GM19023 (cell line): Measurements from ENCODE around the gene KIF1C.
"Not testable (repeated sequence)": the region's sequence is repeated elsewhere in the genome, so short reads cannot be mapped to it uniquely, and the experiment has no call there.

Experiments
- ATAC-seq: cut with Tn5 transposase; IDR thresholded peaks from one replicate; pipeline ENCODE4 v1.9.1; 2021; ENCODE audit warnings: mild to moderate bottlenecking, moderate library complexity; ENCODE audit not compliant: unreplicated experiment

The KIF1C gene

DNA sequence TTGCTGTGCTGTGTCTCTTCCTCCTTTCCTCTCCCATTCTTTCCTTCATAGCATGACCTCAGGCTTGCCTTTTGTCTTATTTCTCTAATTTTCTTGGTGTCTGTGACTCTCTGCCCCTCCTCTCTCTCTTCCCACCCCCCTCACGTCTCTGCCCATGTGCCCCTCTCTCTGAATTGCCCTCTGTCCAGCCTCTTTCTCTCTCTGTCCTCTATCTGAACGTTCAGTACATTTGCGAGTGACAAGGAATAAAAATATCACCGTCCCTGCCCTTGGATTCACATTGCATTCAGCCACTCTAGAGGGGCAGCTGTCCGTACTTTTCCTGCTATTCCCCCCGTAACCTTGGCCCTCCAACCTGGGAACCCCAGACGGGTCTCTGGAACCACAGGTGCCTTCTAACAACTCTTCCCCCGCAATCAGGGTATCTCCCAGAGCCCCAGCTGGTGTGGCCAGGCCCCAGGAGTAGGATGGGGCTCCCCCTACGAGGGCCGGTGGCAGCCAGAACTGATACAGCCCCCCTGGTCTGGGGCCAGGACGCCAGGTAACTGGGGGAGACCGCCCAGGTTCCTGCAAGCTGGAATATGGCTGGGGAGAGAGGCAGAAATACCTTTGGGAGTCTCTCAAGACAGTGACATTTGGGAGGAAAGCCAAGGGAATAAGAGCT, 1.8 kb downstream of the KIF1C start:
- no peak for ATAC-seq

DNA sequence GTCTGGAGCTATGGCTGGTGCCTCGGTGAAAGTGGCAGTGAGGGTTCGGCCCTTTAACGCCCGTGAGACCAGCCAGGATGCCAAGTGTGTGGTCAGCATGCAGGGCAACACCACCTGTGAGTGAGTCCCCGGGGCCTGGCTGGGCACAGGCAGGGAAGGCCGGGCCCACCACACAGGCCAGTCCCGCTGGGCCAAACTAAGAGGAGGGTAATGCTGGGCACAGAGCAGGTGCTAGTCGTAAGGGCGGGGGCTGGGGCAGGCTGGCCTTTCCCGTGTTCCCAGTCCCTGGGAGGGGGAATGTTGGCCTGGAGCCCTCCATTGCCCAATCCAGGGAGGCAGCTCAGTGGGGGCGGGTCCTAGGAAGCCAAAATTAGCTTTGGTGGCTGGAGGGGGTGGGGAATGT, 2.5 kb downstream of the KIF1C start:
- no peak for ATAC-seq

DNA sequence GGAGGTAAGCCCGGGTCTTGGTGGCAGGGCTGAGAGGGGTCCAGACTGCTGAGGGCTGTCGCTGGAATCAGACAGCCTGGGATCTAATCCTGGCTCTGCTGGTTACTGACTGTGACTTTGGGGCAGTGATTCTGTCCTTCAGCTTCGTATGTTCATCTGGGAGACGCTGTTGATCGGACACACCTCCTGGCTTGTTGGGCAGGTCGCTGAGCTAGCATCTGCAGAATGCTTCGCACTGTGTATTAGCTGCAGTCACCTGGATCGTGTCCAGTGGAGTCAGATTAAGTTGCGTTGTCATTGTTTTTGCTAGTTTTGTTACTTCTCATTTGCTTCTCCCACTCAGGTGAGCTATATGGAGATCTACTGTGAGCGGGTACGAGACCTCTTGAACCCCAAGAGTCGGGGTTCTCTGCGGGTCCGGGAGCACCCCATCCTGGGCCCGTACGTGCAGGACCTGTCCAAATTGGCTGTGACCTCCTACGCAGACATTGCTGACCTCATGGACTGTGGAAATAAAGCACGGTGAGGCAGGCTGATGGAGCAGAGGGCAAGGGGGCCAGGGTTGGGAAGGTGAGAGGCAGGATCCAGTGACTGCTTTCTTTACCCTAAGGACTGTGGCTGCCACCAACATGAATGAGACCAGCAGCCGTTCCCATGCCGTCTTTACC, 4.5 kb downstream of the KIF1C start:
- ATAC-seq: no peak

DNA sequence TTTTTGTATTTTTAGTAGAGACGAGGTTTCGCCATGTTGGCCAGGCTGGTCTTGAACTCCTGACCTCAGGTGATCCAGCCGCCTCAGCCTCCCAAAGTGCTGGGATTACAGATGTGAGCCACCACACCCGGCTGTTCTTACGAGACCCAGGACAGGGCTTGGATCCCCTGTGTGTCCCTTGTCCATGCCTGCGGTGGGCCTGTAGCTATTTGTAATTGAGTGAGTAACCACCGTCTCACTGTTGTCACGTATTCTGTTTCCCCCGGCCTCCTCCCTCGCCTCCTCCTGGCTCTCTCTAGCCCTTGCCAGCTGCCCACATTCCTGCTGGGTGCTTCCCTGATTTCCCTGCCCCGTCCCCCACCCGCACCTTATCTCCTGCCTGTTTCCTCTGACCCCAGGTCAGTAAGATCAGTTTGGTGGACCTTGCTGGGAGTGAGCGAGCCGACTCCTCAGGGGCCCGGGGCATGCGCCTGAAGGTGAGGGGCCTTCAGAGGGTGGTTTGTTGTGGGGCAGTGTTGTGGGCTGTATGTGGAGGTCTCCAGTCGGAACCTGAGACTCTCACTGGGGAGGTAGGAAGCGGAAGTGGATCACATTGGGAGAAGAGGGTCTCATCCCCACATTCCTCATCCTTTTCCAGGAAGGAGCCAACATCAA, 5.6 kb downstream of the KIF1C start:
- ATAC-seq: no peak

DNA sequence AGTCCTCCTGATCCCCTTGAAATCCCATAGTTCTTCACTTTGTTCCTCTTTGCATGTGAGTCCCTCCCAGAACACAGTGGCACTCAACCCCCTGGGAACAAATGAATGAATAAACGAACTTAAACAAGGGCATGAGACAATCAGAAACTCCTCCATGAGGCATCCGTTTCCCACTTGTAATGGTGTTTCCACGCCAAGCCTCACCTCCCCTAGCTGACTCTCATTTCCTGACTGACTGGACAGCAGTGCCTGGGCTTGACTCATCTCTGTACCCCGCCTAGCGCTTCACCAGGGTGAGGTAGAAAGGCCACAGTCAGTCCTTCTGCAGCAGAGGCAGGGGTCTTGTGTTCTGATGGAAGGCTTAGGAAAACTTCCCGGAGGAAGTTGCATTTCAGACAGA, 14.2 kb downstream of the KIF1C start:
- no peak for ATAC-seq

DNA sequence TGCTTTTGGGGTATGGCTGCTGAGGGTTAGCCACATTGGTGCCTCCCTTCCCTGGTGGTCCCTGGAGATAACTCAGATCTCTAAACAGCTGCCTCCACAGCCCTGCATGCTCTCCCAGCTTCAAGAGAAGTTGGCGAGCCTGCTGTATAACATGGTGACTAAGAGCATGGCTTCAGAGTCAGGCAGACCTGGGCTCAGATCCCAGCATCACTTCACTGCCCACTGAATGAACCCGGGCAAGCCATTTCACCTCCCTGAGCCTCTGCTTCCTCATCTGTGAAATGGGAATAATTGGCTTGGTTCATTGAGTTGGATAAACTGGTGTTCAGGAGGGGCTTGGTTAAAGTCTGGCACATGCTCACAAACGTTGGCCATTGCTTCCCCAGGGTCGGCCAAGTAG, 16.6 kb downstream of the KIF1C start:
- ATAC-seq: no peak

DNA sequence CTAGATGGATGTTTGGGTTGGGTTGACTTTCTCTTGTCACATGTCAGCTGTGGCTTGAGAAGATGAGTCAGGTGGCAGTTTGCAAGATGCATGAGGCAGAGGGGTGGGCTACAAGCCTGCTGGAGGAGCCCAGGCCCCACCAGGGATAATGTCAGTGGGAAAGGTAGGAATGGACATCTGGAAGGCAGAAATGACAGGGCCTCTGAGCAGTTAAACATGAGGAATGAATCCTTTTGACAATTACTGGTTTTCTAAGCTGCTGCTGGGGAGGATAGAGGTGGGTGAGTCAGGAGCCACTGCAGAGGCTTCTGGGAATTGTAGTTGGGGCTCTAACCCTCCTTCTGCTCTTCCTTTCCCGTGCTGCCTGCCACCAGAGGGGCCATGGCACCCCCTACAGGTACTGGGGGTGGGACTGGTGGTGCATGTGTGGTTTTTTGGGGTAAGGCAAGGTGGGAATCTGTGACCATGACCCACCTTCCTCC, 21.8 kb downstream of the KIF1C start:
- ATAC-seq: no peak

DNA sequence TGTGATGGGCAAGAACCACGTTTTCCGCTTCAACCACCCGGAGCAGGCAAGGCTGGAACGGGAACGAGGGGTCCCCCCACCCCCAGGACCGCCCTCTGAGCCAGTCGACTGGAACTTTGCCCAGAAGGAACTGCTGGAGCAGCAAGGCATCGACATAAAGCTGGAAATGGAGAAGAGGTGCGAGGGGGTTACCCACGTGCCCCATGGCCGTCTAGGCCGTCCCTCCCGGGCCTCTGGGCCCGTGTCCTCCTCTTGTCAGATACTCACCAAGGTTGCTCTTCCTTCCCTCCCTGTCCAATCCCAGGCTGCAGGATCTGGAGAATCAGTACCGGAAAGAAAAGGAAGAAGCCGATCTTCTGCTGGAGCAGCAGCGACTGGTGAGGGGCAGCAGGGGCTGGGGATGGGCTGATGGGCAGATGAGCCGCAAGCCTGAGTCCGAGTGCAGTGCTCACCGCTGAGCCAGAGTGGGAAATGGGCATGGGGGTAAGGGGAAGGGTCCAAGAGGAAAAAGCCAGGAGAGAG, 22.8 kb downstream of the KIF1C start:
- no peak for ATAC-seq

DNA sequence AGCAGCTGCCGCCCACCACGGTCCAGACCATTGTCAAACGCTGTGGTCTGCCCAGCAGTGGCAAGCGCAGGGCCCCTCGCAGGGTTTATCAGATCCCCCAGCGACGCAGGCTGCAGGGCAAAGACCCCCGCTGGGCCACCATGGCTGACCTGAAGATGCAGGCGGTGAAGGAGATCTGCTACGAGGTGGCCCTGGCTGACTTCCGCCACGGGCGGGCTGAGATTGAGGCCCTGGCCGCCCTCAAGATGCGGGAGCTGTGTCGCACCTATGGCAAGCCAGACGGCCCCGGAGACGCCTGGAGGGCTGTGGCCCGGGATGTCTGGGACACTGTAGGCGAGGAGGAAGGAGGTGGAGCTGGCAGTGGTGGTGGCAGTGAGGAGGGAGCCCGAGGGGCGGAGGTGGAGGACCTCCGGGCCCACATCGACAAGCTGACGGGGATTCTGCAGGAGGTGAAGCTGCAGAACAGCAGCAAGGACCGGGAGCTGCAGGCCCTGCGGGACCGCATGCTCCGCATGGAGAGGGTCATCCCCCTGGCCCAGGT, 24.5 kb downstream of the KIF1C start:
- no peak for ATAC-seq

DNA sequence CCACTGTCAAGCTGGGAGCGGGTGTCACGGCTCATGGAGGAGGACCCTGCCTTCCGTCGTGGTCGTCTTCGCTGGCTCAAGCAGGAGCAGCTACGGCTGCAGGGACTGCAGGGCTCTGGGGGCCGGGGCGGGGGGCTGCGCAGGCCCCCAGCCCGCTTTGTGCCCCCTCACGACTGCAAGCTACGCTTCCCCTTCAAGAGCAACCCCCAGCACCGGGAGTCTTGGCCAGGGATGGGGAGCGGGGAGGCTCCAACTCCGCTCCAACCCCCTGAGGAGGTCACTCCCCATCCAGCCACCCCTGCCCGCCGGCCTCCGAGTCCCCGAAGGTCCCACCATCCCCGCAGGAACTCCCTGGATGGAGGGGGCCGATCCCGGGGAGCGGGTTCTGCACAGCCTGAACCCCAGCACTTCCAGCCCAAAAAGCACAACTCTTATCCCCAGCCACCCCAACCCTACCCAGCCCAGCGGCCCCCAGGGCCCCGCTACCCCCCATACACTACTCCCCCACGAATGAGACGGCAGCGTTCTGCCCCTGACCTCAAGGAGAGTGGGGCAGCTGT, 25.9 kb downstream of the KIF1C start:
- ATAC-seq: no peak

DNA sequence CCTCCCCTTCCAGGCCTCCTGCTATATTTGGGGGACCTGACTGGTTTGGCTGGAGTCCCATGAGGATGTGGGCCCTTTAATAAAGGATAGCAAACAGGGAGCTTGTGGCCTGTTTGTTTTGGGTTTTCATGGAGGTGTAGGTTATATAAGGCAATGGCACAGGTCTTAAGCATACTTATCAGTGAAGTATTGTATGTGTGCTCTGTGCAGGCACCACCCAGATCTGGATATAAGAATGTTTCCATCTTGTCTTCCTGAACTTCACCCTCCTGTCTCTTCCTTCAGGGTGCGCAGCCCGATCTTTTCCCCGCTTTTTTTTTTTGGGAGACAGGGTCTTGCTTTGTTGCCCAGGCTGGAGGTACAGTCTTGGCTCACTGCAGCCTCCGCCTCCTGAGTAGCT, 26.9 kb downstream of the KIF1C start:
- no peak for ATAC-seq

DNA sequence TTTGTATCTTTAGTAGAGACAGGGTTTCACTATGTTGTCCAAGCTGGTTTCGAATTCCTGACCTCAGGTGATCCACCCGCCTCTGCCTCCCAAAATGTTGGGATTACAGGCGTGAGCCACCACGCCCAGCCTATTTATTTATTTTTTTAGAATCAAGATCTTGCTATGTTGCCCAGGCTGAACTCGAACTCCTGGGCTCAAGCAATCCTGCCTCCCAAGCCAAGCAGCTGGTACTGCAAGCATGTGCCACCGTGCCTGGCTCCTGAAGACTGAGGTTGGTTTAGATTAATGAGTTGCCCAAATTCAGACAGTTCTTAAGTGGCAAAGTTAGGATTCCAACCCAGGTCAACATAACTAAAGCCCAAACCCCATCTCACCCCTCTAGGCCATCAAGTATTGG, 29.5 kb downstream of the KIF1C start:
- ATAC-seq: no peak

DNA sequence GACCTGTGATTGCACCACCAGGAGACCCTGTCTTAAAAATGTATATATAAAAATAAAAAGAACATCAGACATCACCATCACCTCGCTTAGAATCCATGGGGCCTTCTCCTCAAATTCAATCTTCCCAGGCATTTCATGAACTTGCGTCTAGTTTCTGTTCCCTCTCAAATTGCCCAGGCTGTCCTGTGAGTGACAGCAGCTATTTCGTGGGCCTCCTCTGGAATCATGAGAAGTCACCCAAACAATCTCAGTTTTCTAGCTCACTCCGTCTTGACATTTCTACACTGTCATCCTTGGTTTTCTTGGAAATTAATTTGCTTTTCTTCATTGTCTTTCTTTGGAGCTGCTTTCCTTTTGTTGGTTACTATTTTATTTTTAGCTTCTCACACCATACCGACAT, 30.2 kb downstream of the KIF1C start:
- ATAC-seq: no peak

DNA sequence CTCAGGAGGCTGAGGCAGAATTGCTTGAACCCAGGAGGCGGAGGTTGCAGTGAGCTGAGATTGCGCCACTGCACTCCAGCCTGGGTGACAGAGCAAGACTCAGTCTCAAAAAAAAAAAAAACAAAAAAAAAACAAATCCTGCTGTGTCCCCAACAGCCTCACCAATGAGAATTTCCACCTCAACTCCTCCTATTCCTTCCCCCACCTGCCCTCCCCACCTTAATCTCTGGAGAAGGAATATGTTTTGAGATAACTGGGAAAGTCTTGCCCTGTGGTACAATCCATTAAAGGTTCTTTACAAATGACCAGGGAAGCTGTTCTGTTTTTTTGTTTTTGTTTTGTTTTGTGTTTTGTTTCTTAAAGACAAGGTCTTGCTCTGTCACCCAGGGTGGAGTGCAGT, 32.4 kb downstream of the KIF1C start:
- ATAC-seq: not testable (repeated sequence)

DNA sequence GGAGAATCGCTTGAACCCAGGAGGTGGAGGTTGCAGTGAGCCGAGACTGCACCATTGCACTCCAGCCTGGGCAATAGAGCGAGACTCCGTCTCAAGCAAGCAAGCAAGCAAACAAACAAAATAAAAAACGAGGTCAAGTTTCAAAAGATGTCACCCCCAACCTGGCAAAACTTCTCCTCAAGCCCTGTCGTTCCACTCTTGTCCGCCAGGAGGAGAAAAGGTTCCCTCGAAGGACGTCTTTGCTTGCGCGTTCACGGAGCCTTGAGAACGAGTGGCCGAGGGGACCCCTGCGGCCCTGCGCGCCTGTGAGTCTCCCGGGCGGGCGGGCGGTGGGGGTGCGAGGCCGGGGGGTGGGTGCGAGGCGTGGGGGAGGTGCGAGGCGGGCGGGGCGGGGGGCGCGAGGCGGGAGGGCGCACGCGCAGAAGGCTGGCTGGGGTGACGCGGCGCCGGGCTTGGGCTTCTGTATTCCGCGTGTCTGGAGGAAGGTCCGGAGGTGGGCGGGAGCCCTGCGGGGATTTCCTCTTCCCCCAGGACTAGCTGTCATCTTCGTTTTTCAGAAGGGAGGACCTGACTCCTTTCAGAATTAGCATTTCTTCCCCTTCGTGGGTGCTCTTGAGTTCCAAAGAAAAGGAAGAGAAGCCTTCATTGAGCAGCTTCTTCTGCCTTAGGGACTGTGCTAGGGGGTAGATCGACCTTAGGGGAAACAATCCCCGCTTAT, 33.8 kb downstream of the KIF1C start:
- ATAC-seq: peak; percentile 50

DNA sequence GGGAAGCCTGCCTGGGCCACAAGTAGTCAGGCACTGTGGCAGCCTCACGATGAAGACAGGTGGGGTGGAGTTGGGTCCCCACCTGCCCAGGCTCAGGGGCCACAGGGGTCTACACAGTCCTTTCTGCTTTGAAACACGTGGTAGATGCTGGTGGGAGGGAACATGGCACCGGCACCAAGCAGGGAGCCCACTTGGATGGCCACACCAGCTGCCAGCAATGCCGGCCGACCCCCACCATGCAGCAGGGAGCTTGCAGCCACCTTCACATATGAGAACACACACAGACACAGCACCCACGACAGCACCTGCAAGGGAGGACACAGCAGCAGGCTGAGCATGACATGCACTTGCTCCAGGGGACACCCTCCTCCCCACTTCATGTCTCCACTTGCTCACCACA, 35.1 kb downstream of the KIF1C start:
- no peak for ATAC-seq

DNA sequence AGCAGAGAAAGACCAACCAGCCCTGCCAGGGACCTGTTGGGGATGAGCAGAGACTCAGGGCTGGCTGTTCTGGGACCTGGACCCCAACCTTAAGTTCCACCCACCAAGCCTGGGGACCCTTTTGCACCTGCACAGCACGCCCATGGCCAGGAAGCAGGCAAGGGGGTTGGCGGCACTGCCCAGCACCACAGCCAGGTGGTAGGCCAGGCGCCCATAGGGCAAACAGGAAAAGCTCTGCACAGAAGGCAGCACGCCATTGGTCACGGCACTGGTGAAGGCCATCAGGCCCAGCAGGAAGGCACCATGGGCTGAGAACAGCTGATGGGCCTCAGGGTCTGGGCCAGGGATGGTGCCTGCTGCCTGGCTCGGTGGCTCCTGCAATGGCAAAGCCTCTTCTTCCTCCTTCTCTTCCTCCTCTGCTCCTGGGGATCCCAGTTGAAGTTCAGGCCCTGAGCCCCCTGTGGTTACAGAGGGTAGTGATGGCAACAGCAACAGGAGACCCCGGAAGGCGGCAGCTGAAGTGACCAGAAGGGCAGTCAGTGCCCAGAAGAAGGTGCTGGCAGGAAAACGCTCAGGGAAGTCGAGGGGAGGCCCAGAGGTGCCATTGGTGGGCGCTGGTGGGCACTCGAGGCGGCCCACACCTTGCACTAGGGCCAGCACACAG, 35.7 kb downstream of the KIF1C start:
- no peak for ATAC-seq

DNA sequence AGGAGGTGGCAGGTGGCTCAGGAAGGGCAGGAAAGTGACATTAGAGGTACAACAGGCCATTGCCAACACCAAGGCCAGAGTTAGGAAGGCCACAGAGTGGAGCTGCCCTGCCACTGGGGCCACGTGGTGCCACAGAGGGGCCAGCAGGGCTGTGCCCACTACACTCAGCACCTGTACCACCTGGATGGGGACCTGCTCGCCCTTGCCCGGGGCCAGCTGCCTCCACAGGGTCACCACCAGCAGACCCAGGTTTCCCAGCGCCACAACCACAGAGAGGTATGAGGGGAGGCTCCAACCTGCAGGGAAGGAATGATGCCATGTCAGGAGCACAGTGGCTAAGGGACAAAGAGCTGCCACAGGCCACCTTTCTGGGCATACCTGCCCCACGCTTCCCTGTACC, 36.3 kb downstream of the KIF1C start:
- ATAC-seq: no peak

DNA sequence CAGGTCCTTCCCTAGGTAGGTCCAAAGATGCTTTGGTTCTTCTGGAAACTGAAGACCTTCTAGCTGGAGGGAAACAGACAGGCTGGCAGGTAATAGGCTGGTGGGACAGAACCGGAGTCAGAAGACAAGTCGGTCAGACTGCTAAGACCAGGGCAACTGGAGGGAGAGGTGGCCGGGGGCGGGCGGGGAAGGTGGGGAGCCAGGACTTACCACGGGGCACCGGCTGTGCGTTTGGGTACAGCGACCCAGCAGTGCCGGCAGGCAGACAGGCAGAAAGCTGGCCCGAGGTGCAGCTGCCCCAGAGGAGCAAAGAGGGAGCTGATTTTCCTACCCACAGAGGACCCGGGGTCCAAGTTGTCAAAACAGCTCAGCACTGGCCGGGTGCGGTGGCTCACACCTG, 36.9 kb downstream of the KIF1C start:
- ATAC-seq: no peak

DNA sequence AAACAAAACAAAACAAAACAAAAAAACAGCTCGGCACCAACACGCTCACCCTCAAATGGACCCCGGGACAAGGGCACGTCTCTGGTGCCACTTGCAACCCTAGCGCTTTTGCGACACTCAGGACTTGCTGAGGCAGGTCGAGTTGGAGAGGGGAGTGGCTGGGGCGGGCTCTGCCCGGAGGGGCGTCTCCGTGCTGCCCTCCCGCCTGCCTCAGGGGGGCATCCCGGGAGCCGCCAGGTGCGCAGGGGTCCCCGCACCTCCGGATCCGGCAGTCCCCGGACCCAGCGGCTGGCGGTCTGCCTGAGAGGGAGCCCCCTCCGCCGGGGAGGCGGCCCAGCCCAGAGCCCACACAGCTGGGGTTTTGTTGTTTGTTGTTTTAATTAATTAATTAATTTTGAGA, 37.6 kb downstream of the KIF1C start, which contains the start of gene SLC52A1:
TSS of gene SLC52A1 (minus strand) at position 112 of the 400 bp plus-strand sequence. CDS start 820 bp downstream, outside the sequence.
- no peak for ATAC-seq
